Hepatocyte (in vitro differentiated cells): Measurements from ENCODE around the gene CLIC5.

ENCODE experiments used
- EZH2 ChIP-seq: fragments of 200-600 bp; sonication (generic); IDR thresholded peaks from 2 replicates; pipeline ENCODE4 v1.6.1; 2016; ENCODE audit warnings: antibody characterized with exemption, mild to moderate bottlenecking, borderline replicate concordance
- EZH2phosphoT487 ChIP-seq: fragments of 200-600 bp; sonication (generic); IDR thresholded peaks from one replicate; pipeline ENCODE4 v1.6.1; 2018; ENCODE audit warnings: antibody characterized with exemption, mild to moderate bottlenecking, low read depth, moderate library complexity; ENCODE audit not compliant: unreplicated experiment, severe bottlenecking
- TF ChIP-seq, protein P1 (sequence below): fragments of 200-600 bp; sonication (generic); IDR thresholded peaks from 2 replicates; pipeline ENCODE4 v1.5.1; 2016; ENCODE audit warnings: antibody characterized with exemption, mild to moderate bottlenecking; ENCODE audit not compliant: poor library complexity

DNA sequence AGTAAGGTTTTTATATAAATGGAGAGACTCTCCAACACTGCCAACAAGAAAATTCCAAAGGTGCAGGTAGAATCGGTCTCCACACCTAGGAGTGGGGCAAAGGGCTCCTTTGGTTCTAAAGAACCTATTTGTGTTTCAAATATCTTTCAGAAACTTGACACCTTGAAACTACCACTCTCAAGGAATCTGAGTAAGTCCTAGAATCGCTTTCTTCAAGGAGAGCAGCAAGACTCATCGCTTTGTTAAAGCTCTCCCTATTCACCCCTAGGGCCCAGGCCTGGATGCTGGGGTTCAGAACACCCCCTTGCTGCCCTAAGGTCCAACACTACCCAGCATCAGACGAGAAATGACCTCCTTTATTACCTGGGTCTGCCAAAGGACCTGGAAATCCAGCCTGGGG, 2.0 kb downstream of the CLIC5 start:
- TF ChIP-seq, protein P1, sequence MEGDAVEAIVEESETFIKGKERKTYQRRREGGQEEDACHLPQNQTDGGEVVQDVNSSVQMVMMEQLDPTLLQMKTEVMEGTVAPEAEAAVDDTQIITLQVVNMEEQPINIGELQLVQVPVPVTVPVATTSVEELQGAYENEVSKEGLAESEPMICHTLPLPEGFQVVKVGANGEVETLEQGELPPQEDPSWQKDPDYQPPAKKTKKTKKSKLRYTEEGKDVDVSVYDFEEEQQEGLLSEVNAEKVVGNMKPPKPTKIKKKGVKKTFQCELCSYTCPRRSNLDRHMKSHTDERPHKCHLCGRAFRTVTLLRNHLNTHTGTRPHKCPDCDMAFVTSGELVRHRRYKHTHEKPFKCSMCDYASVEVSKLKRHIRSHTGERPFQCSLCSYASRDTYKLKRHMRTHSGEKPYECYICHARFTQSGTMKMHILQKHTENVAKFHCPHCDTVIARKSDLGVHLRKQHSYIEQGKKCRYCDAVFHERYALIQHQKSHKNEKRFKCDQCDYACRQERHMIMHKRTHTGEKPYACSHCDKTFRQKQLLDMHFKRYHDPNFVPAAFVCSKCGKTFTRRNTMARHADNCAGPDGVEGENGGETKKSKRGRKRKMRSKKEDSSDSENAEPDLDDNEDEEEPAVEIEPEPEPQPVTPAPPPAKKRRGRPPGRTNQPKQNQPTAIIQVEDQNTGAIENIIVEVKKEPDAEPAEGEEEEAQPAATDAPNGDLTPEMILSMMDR = no peak
- no peak for TF ChIP-seq EZH2
- TF ChIP-seq EZH2phosphoT487 = no peak
